DLD1 (cell line): ENCODE data around the gene LGR6.
"Not testable (repeated sequence)": the region's sequence is repeated elsewhere in the genome, so short reads cannot be mapped to it uniquely, and the experiment has no call there.

Source experiments
- in situ Hi-C: cut with HindIII; loops from 2 replicates; pipeline ENCODE4 v1.10.0; 2017; ENCODE audit warnings: low sequenced_read_pairs

Gene LGR6

DNA sequence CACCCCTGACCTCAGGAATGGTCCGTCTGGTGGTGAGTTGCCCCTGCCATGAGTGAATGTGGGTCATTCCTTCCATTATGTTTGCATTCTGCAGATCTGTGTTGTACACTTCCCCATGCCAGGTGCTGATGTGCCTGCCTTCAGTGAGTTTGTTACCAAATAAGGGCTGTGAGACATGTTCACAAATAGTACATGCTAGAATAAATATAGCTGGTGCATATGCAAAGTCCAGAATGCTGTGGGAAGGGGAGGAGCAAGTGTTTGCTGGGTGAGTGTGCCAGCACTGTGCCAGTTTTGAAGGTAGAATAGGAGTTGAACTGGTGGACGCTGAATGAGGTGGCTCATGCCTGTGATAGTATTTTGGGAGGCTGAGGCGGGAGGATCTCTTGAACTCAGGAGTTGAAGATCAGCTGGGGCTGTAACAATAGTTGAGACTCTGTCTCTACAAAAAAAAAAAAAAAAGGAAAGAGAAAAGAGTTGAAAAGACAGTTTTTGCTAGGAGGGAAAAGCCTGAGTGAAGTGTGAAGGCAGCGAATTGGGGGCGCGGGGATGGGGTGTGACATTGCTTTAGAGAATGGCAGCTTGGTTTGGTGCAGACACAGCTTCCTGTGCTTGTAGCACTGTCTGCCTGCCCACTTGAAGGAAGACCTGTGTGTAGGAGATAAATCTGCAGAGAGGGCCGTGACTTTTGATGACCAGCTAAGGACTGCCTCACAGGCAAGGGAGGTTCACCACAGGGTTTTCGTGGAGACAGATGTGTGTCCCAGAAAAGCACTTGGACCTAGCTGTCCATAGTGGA lies 61.1 kb downstream of the LGR6 start:
- in situ Hi-C loops, result no loop called here

DNA sequence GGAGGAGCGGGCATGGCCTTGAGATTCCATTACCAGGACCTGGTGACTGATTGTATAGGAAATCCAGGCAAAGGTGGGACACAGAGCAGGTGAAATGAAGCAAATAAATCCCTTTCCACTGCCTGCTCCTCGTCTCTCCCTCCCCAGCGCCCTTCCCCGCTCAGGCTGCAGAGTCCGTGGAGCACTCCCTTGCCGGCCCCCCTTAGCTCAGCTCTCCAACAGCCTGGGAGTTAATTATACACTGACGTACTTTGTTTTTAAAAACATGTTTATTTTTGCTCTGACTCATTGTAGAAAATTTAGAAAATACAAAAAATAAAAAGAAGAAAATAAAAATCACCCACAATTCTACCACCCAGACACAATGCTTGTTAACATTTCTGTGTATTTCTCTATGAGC lies 61.7 kb downstream of the LGR6 start:
- in situ Hi-C loops, result no loop called here

DNA sequence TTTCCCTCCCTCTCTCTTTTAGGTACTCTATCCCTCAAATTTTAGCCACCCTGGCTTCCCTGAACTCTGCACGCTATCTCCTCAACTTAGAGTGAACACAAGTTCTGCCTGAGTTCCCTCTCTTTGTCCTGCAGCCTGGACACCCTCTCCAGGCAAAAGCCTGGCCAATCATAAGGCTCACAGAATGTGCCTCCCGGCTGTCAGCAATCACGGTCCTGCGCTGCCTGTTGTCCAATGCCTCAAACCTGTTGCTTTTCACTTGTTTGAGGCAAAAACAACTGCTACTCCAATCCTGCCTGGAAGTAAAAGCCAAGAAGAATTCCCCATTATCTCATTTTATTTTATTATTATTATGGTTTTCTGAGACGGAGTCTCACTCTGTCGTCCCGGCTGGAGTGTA lies 66.1 kb downstream of the LGR6 start:
- in situ Hi-C loops, result no loop called here

DNA sequence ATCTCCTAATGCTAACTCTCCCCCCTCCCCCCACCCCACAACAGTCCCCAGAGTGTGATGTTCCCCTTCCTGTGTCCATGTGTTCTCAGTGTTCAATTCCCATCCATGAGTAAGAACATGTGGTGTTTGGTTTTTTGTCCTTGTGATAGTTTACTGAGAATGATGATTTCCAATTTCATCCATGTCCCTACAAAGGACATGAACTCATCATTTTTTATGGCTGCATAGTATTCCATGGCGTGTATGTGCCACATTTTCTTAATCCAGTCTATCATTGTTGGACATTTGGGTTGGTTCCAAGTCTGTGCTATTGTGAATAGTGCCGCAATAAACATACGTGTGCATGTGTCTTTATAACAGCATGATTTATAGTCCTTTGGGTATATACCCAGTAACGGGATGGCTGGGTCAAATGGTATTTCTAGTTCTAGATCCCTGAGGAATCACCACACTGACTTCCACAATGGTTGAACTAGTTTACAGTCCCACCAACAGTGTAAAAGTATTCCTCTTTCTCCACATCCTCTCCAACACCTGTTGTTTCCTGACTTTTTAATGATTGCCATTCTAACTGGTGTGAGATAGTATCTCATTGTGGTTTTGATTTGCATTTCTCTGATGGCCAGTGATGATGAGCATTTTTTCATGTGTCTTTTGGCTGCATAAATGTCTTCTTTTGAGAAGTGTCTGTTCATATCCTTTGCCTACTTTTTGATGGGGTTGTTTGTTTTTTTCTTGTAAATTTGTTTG lies 67.8 kb downstream of the LGR6 start:
- in situ Hi-C loops, result not testable (repeated sequence)

DNA sequence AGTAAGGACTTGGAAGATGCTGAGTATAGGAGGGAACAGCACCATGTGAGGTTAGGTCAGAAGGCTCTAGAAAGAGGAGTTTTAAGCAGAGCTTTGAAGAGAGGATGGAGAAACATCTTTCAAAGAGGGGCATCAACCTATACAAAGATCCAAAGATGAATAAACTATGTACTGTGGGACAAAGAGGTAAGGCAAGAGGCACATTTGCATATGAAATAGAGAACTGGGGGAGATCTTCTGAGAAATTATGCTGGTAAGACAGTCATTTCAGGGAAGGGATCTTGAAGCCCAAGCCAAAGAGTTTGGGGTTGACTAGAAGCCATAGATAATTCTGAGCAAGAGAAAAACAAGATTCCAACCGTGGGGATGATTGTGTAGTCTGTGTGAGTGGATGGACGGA lies 70.0 kb downstream of the LGR6 start:
- in situ Hi-C loops, result no loop called here

DNA sequence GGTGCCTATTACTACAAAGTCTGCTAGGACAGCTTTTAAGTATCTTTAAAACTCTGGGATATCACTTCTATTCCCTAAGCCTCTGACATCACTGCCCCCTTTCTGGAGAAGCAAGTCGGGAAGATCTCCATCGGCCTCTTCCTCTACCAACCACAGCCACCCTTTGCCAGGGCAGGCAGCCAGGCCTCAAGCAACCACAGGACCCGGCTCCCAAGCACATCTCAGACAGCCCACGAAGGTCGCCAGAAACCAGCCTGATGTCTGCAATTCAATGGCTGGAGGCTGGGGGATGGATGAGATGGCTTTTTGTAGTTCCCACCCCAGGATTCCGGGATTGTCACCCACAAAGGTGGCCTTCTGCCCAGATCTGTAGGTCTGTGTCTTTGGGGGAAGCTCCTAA lies 70.7 kb downstream of the LGR6 start:
- in situ Hi-C loops, result no loop called here

DNA sequence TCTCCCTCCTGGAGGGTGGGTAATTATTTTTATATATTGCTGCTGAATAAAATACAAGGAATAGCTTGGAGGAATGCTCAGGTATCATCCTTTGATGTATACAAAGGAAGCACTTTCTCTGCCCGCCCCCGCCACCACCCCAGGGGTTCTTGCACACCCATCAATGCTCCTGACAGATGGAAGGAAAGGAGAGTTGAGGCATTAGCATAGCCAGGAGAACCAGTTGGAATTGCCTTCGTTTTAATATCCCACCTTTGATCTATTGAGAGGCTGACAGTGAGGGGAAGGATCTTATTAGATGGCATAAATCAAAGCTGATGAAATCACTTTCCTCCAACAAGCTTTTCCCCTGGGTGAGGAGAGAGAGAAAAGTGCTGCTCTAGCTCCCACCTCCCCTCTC lies 71.1 kb downstream of the LGR6 start:
- in situ Hi-C loops, result no loop called here

DNA sequence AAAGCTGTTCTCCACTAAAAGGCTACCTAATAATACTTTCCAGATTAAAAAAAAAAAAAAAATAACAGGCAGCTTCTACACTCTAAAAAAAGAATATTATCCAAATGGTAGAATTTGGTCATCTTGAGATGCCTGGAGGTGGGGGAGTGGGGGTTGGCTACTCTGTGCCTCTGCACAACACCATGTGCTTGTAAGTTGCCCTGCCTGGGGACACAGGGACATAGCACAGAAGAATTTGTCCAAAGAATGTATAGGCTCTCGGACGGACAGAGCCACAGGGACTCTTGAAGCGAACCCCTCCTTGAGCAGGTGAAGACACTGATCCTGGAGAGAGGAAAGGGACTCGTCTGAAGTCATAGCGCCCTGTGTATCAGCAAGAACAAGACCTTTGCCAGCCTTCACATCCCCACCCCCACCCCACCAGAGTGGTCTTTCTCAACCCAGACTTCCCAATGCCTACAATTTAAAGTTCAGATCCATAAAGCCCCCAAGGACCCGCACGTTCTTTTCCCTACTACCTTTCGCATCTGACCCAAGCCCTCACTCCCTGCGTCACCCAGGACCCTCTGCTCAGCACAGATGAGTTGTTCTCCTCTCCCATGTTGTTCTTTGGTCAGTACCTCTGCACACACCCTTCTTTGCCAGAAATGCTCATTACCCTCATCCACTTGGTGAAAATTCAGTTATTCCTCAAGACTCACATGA lies 72.6 kb downstream of the LGR6 start:
- in situ Hi-C loops, result no loop called here

DNA sequence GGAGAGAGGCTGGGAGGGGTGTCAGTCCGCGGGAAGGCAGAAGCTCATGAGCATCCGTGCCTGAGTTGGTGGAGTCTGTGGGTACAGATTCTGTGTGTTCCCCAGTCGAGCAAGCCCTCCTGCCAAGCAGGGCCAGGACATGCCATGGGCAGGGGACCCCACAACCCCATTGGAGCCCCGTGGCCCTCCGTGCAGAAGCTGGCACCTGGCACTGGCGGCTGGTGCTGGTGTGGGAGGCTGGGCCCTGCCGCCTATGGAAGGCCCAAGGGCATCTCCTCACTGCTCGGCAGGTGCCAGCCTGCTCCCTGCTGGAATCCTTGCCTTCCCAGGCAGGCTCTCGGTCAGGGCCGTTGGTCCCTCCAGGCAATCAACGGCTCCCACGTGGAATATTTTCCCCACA lies 74.4 kb downstream of the LGR6 start:
- in situ Hi-C loops, result no loop called here

DNA sequence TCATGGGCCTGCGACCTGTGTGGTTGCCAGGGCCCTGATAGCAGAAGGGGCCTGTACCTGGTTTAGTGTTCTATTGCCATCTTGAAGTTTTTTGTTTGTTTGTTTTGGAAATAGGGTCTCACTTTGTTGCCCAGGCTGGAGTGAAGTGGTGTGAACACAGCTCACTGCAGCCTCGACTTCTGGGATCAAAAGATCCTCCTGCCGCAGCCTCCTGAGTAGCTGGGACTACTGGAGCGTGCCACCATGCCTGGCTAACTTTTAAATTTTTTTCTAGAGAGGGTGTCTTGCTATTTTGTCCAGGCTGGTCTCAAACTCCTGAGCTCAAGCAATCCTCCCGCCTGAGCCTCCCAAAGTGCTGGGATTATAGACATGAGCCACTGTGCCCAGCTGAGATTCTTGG lies 75.2 kb downstream of the LGR6 start:
- in situ Hi-C loops, result no loop called here

DNA sequence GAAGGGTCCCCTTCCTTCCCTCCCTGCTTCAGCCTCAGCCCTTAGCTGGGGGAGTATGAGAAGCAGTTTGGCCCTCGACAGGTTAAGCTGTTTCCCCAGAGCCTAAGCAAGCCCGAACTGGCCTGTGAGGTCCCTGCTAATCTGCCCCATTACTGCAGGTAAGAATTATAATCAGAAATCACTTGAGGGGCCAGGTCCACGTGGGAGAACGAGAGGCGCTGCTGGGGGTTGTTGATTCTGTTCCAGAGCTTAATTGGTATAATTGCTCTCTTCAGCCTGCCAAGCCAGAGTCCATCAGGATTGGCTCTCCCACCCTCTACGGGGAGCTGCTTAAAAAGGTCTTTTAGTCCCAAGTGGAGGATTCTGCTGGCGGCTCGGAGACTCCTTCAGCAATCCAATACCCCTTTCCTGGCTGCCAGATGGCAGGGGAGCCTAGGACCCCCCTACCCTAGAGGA lies 77.3 kb downstream of the LGR6 start:
- in situ Hi-C loops, result no loop called here

DNA sequence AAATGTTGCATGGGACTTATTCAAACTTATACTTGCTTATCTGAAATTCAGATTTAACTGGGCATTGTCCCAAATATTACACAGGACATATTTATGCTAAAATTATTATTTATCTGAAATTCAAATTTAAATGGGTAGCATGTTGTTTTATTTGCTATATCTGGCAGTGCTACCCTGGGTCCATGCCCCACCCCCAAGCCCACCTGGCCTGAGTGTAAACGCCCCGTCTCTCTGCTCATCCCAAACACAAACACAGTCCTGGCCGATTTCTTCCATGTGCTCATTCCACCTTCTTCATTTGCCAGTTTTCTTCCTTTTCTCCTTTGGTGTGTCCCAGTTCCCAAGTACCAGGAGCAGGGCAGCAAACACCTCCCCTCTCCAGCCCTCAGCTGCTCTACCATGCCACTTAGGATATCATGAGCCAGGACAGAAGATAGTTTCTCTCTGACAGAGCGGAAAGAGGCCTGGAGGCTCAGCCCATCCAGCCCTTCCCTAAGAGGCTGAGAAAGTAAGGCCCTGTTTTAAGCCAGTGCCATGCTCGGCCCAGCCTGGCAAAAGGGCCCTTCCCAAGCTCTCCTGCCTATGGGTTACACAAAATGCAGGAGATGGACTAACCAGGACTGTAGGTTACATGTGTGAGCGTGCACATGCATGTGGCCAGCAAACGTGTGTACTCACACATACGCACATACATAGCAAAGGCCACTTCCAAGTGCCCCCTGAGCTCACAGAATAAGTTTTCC lies 78.7 kb downstream of the LGR6 start:
- in situ Hi-C loops, result no loop called here

DNA sequence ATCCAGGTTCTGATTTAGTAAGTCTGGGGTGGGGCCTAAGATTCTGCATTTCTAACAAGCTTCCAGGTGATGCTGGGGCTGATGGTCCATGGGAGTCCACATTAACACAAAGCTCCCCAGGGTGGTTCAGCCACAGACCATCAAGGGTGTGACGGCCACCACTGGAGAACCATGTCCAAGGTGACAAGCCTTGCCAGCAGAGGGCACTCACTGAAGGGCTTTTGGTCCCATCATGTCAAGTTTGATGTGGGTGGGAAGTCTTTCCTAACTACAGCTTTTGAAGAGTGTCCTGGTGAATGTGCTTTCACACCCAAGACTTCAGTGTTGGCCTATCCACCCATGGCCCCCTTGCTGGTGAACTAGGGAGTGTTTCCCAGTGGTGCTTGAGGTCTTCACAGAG lies 81.0 kb downstream of the LGR6 start:
- in situ Hi-C loops, result no loop called here

DNA sequence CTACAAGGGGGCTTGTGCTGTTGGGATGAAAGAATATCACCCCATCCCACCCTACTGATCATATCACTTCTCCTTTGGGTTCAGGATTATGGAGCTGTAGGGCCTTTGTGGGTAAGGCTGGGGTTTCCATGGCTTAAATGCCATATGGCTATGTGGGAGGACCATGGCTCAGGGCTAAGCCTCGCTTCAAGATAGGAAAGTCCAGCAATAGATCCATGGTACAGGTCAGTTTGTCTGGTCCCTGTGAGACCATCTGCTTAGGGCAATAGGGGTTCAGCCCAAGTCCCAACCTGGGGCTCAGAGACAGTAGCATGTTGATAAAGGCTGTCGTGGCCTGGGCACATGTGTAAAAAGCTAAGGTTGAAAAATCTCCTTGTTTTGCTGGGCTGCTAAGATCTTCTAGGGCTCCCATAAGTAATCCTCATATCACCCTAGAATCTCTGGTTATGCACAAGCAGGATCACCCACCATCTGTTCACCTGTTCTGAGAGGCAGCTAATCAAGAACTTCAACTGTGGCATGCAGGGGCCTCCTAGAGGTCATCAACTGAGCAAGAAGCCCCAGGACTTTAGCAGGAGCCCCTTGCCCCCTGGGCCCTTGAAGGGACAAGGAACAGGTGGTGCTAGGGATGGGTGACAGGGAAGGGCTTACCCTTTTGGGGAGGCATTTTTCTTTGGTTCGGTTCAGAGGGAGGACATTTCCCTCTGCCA lies 81.6 kb downstream of the LGR6 start:
- in situ Hi-C loops, result no loop called here

DNA sequence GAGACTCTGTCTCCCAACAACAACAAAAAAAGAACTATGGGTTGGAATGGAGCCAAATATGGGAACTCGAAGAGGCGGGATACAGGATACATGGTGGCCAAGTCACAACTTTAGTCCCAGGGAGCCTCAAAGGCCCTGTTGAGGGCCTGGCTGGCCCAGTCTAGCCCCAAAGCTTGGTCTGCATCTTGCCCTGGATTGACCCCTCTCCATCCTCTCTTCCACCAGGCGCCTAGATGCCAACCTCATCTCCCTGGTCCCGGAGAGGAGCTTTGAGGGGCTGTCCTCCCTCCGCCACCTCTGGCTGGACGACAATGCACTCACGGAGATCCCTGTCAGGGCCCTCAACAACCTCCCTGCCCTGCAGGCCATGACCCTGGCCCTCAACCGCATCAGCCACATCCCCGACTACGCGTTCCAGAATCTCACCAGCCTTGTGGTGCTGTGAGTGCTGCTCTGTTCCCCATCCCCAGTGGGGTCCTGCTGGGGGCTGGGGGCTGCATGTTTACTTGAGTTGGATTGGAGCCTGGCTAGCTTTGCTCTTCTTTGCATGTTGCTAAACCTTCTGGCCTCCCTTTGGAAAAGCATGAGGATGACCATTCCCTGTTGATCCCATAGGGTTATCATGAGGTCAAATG lies 82.6 kb downstream of the LGR6 start:
- in situ Hi-C loops, result no loop called here

DNA sequence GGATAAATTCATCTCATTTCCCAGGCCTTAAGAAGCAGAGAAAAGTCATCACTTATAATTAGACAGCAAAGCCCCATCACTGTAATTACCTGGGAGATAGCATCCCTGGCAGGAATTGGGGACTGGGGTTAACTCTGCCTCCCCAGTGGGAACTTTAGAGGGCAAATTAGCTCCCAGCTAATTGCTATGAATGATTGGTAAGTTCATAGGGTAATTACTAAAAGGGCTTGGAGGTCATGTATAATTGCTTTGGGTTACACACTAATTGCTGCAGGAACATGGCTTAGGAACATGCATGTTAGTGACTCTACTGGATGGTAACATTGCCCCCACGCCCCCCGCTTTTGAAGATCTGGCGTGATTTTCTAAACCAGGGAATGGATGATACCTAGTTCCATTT lies 83.3 kb downstream of the LGR6 start:
- in situ Hi-C loops, result no loop called here

DNA sequence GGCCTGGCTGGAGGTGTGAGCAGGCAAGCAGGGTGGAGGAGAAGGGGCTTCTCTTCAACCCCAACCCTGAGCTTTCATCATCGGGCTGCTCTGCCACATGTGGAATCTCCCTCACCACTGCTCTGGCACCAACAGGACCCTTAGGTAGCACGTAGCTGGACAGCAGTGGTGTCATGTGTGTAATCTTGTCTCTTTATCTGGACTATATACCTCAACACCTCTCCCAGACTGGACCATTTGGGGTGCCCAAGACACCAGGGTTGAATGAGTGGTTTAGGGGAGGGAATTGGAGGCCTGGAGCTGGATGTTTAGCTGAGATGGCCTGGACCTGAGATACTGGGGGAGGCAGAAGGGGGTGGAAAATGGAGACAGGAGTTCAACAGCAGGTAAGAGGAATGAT lies 85.2 kb downstream of the LGR6 start:
- in situ Hi-C loops, result no loop called here

DNA sequence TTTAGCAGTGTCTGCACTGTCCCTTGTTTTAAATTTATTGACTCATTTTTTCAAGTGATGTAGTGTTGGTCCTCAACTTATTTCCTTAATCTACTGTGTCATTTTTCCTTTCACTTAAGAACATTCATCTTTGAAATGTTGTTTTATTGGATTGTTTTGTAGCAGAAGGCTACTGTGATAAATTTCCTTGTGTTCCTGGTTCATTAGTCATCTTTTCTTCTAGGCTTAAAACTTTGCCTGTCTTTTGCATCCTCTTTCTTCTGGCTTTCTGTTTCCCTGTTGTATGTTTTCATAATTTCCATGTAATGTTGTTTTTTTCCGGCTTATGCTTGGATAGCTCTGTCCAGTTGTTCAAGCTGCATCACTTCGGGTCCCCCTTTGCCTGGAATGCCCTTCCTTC lies 86.2 kb downstream of the LGR6 start:
- in situ Hi-C loops, result no loop called here

DNA sequence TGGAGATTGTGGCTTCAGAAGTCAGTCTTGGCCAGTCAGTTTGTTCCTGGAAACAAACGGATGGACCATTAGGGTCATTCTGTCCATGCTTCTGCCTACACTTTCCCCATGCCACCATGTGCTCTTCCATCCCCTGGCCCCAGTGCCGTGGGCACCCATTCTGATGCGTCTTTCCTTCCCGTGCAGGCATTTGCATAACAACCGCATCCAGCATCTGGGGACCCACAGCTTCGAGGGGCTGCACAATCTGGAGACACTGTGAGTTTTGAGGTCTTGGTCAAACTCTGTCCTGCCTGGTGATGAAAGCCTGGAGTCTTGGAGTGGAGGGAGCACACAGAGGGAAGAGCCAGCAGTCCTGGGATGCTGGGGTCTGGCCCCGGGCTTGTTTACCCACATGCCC lies 87.0 kb downstream of the LGR6 start:
- in situ Hi-C loops, result no loop called here
